Ammon's horn (tissue), 1 donor: ENCODE data around the gene YDJC.
"Not testable (repeated sequence)": the region's sequence is repeated elsewhere in the genome, so short reads cannot be mapped to it uniquely, and the experiment has no call there.

Experiments
- DNase-seq: peaks from one replicate; pipeline ENCODE4 v3.0.0-alpha.2; 2016; ENCODE audit warnings: low spot score

The YDJC gene

DNA sequence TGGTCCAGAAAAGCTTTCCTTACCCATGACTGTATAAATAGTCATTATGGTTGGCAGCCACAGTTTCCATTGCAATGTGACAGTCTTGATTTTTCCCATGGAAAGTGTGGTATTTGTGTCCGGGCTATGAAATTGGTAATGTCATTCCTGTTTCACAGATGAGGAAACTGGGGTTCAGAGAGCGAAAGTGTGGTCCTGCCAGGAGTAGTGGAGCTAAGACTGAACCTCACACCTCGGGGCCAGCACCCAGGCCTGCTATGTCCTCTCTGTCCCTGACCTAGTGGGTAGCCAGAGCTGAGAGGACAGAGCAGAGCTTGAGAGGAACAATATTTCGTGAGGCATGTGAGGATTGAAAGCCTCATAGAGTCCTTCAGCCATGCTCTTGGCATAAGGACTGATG is 1.2 kb upstream of the YDJC start:
- DNase-seq: no peak

DNA sequence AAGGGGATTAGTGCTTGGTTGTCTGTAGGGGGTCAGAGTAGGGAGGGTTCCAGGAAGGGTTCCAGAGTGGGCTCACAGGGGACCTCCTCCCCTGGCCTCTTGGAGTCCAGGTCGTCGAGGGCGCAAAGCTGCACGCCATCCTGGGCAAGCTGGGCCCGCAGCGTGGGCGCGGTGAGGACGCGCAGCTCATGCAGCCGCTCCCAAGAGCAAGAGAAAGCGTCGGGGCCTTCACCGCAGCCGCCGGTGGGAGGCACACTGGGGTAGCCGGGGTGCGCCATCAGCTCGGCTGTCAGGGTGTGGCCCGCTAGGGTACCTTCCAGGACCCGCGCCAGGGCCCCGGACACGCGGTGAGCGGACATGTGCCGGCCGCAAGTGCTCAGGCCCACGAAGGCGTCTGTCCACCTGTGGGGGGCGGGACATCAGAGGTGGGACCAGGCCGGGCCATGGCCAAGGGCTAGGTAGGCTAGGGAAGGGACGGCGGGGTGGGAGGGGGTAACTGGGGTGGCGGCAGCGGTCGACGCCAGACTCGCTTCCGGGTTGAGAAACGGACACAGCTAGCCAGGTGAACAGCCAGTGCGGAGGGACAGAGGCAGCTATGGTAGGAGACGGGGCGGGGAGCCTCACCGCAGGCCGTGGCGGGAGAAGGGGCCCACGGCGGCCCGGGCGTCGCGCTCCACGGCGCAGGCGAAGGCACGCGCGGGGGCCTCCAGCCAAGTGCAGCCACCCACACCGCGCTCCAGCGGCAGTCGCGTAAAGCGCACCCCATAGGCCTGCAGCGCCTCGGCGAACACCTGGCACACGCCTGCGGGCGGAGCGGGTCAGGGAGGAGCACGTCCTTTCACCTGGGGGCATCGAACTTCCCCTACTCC is 1.2 kb downstream of the YDJC start:
- DNase-seq: no peak

DNA sequence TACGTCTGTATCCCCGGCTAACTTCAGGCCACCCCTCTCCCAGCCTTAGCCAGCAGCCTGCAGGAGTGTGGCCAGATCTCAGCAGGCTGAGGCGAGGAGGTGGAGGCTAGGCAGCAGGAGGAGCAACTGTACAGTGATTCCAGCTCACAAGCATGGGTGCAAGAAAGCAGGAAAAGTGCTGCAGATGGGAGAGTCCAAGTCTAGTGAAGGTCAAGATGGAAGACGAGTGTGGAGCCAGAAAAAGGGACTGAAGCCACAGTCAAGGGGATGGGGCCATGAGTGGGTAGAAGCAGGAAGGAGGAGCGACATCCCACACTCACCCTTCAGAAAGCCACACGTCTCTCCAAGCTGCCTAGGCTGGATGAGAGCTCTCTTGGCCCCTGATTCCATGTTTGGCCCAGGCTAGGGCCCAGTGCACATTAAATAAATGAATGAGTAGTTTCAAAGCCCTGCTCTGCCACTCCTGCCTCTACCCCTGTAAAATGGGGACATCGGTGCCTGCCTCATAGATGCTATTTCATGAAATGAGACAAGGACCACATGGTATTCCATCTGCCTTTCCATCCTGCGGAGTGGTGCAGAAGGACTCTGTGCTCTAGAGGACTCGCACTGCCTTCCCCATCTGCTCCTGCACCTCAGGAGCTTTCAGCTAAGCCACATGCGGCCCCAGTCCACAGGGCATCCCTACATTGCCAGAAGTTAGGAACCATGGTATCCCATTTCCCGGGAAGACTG is 2.9 kb downstream of the YDJC start:
- DNase-seq: peak; percentile 64

DNA sequence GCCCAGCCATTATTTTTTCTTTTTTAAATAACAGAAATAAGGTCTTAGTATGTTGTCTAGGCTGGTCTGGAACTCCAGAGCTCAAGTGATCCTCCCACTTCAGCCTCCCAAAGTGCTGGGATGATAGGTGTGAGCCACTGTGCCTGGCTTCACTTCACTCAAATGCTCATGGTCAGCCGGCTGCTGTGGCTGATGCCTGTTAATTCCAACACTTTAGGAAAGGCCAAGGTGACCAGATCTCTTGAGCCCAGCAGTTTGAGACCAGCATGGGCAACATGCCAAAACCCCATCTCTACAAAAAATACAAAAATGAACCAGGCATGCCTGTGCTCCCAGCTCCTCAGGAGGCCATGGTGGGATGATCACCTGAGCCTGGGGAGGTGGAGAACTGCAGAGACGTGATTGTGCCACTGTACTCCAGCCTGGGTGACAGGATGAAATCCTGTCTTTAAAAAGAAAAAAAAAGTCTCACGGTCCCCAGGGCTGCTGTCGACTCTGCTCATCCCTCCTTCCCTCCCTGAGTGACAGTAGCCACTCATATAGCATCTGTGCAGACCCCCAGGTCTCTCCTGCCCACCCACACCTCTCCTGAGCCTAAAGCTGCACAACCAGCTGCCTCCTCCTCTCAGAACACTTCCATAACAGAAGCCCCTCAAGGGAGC is 3.6 kb downstream of the YDJC start:
- no peak for DNase-seq

- no peak for DNase-seq
These were observed 4.7 kb downstream of the YDJC start for GRCh38 chr22:21624880-21625791.

- DNase-seq: no peak
These were observed 5.5 kb downstream of the YDJC start for GRCh38 chr22:21624120-21624879.

GRCh38 chr22:21623648-21623970 is 6.2 kb downstream of the YDJC start:
- DNase-seq: no peak

- peak; percentile 75 for DNase-seq
These were observed 6.7 kb downstream of the YDJC start for GRCh38 chr22:21622919-21623647.

DNA sequence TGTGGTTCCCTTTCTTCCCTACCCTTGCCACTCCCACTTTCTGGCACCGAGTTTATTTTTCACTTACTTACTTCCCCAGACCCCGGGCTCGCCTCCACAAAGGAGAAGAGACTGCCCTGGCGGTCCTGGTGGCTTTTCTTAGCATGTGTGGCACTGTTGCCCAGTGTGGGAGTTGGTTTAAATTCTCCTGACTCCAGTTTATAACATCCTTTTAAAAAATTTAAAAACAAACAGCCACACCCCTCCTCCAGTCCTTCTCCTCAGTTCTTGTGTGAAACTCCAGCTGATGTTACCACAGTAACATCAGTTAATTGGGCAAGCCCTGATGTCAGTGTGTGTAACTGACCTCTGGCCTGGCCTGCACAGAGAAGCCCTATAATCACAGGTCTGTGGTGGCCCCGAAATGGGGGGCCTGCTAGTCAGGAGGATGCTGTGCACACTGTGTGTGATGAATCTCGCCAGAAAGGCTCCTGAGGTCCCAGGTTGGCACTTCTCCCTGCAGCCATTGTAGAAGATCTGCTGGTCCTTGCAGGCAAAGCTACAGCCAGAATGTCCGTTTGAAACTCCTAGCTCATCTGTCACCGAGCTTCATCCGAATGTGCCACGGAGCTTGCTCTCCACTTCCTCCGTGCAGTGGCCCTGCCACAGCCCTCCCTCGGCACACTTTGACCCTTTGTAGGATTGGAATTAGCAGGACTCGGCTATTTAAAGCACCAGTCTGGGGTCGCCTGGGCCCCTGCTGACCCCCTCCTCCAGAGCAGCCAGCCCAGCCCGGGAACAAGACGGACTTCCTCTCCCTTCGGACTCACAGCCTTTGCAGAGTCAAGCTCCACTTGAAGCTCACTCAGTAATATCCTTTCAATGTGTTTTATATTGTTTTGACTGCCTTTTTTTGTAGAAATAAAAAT is 7.6 kb downstream of the YDJC start:
- peak; percentile 56 for DNase-seq

- DNase-seq: no peak
These were observed 8.8 kb downstream of the YDJC start for GRCh38 chr22:21621025-21621424.

DNA sequence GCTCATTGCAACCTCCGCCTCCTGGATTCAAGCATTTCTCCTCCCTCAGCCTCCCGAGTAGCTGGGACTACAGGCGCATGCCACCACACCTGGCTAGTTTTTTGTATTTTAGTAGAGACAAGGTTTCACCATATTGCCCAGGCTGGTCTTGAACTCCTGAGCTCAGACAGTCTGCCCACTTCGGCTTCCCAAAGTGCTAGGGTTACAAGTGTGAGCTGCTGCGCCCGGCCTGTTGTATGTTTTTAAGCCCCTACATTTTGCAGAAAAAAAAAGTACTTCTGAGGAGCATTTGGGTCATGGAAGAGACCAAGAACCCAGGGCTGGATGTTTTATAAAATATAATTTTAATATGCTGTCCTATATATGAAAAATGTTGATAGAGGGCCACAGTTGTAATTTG is 12.5 kb downstream of the YDJC start:
- DNase-seq: not testable (repeated sequence)

- DNase-seq: no peak
These were observed 14.1 kb downstream of the YDJC start for GRCh38 chr22:21615731-21616130.

DNA sequence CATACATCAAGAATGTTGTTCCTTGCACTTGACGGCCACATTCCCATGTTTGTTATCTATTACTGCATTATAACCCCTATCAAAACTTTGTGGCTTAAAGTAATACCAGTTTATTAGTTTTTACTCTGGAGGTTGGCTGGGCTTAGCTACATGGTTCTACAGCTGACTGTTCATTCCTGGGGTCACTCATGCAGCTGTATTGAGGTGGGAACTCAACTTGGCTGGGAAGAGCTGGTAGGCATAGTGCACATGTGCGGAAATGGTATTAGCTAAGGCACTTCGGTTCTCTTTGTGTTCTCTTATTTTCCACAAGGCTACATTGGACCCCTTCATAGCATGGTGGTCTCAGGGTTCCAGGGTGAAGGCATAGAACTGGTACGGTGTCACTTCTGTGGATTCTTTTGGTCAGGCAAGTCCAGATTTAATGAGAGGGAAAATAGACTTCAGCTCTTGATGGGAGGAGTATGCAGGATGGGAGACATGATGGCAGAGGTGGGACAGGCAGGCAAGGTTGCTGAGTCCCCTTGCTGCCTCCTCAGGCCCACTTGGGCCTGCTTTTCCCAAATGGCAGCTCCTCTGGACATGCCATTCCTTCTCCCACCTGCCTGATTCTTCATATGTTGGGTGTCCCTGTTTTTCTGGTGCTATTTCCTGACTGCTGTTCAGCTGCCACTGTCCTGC is 16.1 kb downstream of the YDJC start:
- no peak for DNase-seq

DNA sequence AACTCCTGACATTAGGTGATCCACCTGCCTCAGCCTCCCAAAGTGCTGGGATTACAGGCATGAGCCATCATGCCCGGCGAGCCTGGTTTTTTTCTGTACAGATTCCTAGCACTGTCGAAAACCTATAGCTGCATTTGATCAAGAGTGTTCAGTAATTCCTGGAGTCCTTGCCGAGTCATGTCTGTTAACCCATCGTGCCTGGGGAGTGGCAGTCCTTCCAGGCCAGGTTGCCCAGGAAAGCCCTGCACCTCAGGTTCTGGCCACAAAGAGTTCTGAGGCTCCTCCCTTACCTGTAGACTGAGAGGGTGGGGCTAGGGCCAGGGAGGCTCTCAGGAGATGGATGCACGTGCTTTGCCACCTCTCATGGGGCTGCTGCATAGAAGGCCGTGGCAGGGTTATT is 17.0 kb downstream of the YDJC start:
- DNase-seq: no peak

DNA sequence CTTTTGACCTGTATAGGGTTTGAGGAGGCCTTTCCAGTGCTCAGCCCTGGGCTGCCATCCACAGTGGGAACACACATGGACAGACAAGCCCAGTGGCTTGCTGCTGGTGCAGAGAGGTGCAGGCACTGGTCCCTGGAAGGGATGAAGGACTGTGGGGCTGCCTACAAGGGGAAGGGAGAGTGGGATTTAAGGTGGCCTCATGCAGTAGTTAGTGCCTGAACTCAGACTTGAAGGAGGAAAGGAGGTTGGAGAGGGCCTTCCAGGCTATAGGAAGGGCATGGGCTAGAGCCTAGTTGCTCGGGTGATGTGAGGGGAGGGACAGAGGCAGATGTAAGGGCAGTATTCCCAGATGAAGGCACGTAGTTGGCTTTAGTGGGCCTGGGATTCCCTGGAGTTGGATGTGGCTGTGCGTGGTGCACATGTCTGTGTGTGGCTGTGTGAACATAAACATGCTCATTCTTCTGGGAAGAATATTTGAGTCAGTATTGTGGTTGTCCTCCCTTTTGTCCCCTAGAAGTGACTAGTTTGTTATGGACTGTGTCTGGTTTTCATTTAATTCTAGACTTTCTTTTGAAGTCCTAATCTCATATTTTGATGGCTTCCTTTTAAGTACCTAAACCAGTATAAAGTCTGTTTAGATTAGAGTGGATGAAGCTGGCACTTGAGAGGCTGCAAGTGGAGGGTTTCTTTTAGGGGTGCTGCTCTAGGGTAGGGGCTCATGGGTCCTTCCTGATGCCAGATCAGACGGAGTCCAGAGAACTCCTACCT is 18.4 kb downstream of the YDJC start:
- no peak for DNase-seq

- not testable (repeated sequence) for DNase-seq
These were observed 20.2 kb downstream of the YDJC start for GRCh38 chr22:21609556-21610157.

DNA sequence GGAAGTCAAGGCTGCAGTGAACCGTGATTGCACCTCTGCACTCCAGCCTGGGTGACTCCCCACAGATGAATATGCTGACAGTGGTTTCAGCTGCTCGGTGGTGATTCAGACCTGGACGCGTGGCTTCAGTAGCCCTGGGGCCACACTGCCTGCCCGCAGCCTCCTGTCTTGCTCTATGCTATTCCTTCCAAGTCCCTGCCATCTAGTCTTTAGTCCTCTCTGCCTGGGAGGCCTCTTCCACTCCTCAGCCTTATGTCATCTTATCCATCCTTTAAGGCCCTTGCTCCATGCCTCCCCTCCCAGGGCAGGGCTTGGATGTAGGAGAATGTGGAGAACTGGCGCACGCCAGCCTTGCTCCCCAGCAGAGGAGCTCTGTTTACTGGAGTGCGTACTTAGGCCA is 23.0 kb downstream of the YDJC start:
- DNase-seq: no peak
